Measurements from ENCODE around the gene CARD11. TPM values are rescaled to one million over a fixed set of nuclear protein-coding genes. Genes with fewer than 3 reads are reported as not detected.

Gene CARD11
- total RNA-seq, 4 donors from 2014 or later, result 0.26 to 2.0 (median 0.70) TPM

- intact Hi-C loops (cut with DNase I), result no loop called here
- Histone ChIP-seq H3K4me3 (no peak overlapping the region), H3K4me1 (no peaks in the 10 kb centered on the region), H3K36me3 (no peaks in the 10 kb centered on the region), H3K9me3 (peaks cover 0 to 20% (median 2%) of the 10 kb centered on the region in 4 donors), H3K27me3 (peaks cover 0 to 26% (median 0%) of the 10 kb centered on the region in 4 donors), H3K27ac (replicated peaks in 1 of 4) (no peak overlapping the region)
- 75% methylated on average over 4 of the region's 4 CpGs for WGBS
- TF ChIP-seq, protein P1, sequence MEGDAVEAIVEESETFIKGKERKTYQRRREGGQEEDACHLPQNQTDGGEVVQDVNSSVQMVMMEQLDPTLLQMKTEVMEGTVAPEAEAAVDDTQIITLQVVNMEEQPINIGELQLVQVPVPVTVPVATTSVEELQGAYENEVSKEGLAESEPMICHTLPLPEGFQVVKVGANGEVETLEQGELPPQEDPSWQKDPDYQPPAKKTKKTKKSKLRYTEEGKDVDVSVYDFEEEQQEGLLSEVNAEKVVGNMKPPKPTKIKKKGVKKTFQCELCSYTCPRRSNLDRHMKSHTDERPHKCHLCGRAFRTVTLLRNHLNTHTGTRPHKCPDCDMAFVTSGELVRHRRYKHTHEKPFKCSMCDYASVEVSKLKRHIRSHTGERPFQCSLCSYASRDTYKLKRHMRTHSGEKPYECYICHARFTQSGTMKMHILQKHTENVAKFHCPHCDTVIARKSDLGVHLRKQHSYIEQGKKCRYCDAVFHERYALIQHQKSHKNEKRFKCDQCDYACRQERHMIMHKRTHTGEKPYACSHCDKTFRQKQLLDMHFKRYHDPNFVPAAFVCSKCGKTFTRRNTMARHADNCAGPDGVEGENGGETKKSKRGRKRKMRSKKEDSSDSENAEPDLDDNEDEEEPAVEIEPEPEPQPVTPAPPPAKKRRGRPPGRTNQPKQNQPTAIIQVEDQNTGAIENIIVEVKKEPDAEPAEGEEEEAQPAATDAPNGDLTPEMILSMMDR (IDR thresholded peaks at IDR 0.05), result no peak
- TF ChIP-seq POLR2AphosphoS5 (IDR thresholded peaks at IDR 0.05) (no peak), EP300 (IDR thresholded peaks at IDR 0.05) (no peak), POLR2A (IDR thresholded peaks at IDR 0.05; ENCODE audit: low read depth) (no peak)
- no peak for DNase-seq (ENCODE audit: extremely low spot score)
These were observed 39.7 kb upstream of the CARD11 start for GRCh38 chr7:3083350-3083749.

DNA sequence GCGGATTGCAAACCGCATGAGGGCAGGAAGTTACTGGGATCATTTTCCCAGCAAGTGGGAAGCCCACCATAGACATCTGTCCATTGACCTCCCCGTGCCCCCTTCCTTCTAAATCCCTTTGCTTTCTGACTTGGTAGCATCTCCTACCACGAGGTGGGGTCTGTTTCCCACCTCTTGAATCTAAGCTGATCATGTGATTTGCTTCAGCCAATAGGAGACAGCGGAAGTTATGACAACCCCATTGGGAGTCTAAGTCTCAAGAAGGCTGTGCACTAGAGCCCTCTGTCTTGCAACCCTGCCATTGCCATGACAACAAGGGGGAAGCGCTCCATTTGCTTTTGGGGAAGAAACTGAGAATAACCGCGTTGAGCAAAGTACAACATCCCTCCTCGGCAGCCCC, 39.2 kb upstream of the CARD11 start:
- peaks cover 0 to 20% (median 2%) of the 10 kb centered on the region in 4 donors for H3K9me3 ChIP-seq
- intact Hi-C loops (cut with DNase I), result no loop called here
- WGBS, result 80% methylated on average over 9 of the region's 9 CpGs
- no peak overlapping the region for H3K27ac ChIP-seq (replicated peaks in 1 of 4)
- TF ChIP-seq POLR2A (IDR thresholded peaks at IDR 0.05; ENCODE audit: low read depth), result no peak
- no peaks in the 10 kb centered on the region for H3K36me3 ChIP-seq
- H3K4me3 ChIP-seq, result no peak overlapping the region
- no peak for DNase-seq (ENCODE audit: extremely low spot score)
- H3K4me1 ChIP-seq, result no peaks in the 10 kb centered on the region
- peaks cover 0 to 26% (median 0%) of the 10 kb centered on the region in 4 donors for H3K27me3 ChIP-seq

DNA sequence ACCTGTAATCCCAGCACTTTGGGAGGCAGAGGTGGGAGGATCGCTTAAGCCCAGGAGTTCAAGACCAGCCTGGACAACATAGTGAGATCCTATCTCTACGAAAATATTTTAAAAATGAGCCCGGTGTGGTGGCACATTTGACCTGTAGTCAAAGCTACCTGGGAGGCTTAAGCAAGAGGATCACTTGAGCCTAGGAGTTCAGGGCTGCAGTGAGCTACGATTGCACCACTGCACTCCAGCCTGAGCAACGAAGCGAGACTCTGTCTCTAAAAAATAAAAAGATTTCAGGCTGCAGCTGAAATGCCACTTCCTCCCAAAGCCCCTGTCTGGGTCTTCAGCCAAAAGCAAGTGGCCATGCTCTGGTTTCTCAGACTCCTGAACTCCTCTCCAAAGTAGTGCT, 38.7 kb upstream of the CARD11 start:
- intact Hi-C loops (cut with DNase I), result no loop called here
- TF ChIP-seq EP300 (IDR thresholded peaks at IDR 0.05) (no peak), POLR2AphosphoS5 (IDR thresholded peaks at IDR 0.05) (no peak), POLR2A (IDR thresholded peaks at IDR 0.05; ENCODE audit: low read depth) (no peak)
- TF ChIP-seq, protein P1 (IDR thresholded peaks at IDR 0.05), result no peak
- Histone ChIP-seq H3K4me1 (no peaks in the 10 kb centered on the region), H3K27me3 (peaks cover 0 to 26% (median 0%) of the 10 kb centered on the region in 4 donors), H3K36me3 (no peaks in the 10 kb centered on the region), H3K4me3 (no peak overlapping the region), H3K27ac (replicated peaks in 1 of 4) (no peak overlapping the region), H3K9me3 (peaks cover 0 to 20% (median 2%) of the 10 kb centered on the region in 4 donors)
- no peak for DNase-seq (ENCODE audit: extremely low spot score)
- 88% methylated on average over 6 of the region's 6 CpGs for WGBS

DNA sequence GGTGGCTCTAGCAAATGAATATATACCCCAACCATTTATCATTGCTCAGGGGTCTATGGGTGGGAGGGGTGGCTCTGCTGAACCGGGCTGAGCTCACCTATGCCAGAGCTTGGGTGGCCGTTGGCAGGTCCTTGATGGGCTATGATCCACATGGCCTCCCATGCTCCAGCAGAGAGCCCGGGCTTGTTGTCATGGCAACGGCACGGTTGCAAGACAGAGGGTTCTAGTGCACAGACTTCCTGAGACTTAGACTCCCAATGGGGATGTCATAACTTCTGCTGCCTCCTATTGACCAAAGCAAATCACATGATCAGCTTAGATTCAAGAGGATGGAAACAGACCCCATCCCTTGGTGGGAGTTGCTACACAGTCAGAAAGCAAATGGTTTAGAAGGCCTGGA, 36.4 kb upstream of the CARD11 start:
- H3K27ac ChIP-seq (replicated peaks in 1 of 4), result no peak overlapping the region

DNA sequence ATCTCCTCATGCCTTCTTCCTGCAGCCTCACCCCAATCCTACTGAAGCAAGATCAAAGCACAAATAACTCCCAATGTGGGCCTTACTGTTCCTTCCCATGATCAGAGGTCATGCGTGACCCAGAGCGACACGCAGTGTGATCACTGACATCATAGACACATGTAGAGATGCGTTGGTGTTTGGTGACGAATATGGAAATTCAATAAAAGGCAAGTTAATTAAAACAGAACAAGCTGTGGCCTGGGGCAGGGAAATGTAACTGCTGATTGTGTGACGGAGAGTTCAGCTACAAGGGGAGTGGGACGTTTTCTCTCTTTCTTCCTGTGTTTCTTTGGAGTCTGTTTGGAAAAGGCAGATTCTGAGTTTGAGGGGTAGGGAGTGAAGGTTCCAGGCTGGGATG, 34.8 kb upstream of the CARD11 start:
- no peak for DNase-seq (ENCODE audit: extremely low spot score)
- Histone ChIP-seq H3K36me3 (no peaks in the 10 kb centered on the region), H3K27ac (replicated peaks in 1 of 4) (no peak overlapping the region), H3K4me3 (no peak overlapping the region), H3K9me3 (peaks cover 0 to 36% (median 14%) of the 10 kb centered on the region in 4 donors), H3K4me1 (no peaks in the 10 kb centered on the region), H3K27me3 (peaks cover 0 to 16% (median 0%) of the 10 kb centered on the region in 4 donors)
- intact Hi-C loops (cut with DNase I), result no loop called here
- TF ChIP-seq POLR2AphosphoS5 (IDR thresholded peaks at IDR 0.05) (no peak), POLR2A (IDR thresholded peaks at IDR 0.05; ENCODE audit: low read depth) (no peak), EP300 (IDR thresholded peaks at IDR 0.05) (no peak)
- TF ChIP-seq, protein P1 (IDR thresholded peaks at IDR 0.05), result no peak
- 77% methylated on average over 7 of the region's 7 CpGs for WGBS

More for the DNA sequence above, 36.4 kb upstream of the CARD11 start:
- no peak for TF ChIP-seq POLR2AphosphoS5 (IDR thresholded peaks at IDR 0.05)
- no peak for TF ChIP-seq EP300 (IDR thresholded peaks at IDR 0.05)
- TF ChIP-seq, protein P1 (IDR thresholded peaks at IDR 0.05), result no peak
- no peak for TF ChIP-seq POLR2A (IDR thresholded peaks at IDR 0.05; ENCODE audit: low read depth)
- H3K27me3 ChIP-seq, result peaks cover 0 to 25% (median 0%) of the 10 kb centered on the region in 4 donors
- no peaks in the 10 kb centered on the region for H3K36me3 ChIP-seq
- WGBS, result 49% methylated on average over 4 of the region's 5 CpGs
- DNase-seq (ENCODE audit: extremely low spot score), result no peak
- H3K9me3 ChIP-seq, result peaks cover 0 to 41% (median 13%) of the 10 kb centered on the region in 4 donors
- H3K4me3 ChIP-seq, result no peak overlapping the region
- H3K4me1 ChIP-seq, result no peaks in the 10 kb centered on the region
- intact Hi-C loops (cut with DNase I), result no loop called here

All from esophagus muscularis mucosa (tissue), 4 donors.